Type B pancreatic cell (in vitro differentiated cells): Measurements from ENCODE around the gene DGKG. TPM values are rescaled to one million over a fixed set of nuclear protein-coding genes. Genes with fewer than 3 reads are reported as not detected.

Source experiments
- DNase-seq: peaks from one replicate; pipeline ENCODE4 v3.0.0; 2021; ENCODE audit warnings: mixed read lengths; ENCODE audit not compliant: unreplicated experiment; ENCODE audit errors: extremely low spot score
- H3K27ac Mint-ChIP-seq: 2 replicates; pipeline ENCODE4 v1.8.0; 2021; ENCODE audit warnings: mild to moderate bottlenecking, mixed read lengths
- H3K27me3 Mint-ChIP-seq: 2 replicates; pipeline ENCODE4 v1.8.0; 2021; ENCODE audit warnings: mixed read lengths
- H3K36me3 Mint-ChIP-seq: 2 replicates; pipeline ENCODE4 v1.8.0; 2021; ENCODE audit warnings: mixed read lengths
- H3K4me1 Mint-ChIP-seq: one replicate; pipeline ENCODE4 v1.8.0; 2021; ENCODE audit warnings: mixed read lengths; ENCODE audit not compliant: unreplicated experiment
- H3K4me3 Mint-ChIP-seq: 2 replicates; pipeline ENCODE4 v1.8.0; 2021; ENCODE audit warnings: mild to moderate bottlenecking, mixed read lengths
- H3K9me3 Mint-ChIP-seq: 2 replicates; pipeline ENCODE4 v1.8.0; 2021; ENCODE audit warnings: mixed read lengths
- CTCF ChIP-seq: fragments of 200-600 bp; sonication (generic); conservative IDR thresholded peaks from 2 replicates; pipeline ENCODE4 v1.5.0; 2021; ENCODE audit warnings: antibody characterized with exemption, mild to moderate bottlenecking
- total RNA-seq: library from RNA; stranded (reverse); gene quantifications from 2 replicates; pipeline ENCODE4 v1.2.1, GENCODE V29; 2021; ENCODE audit warnings: low replicate concordance

The DGKG gene
- total RNA-seq, 1 donor from 2014 or later, result 11.6 TPM

GRCh38 chr3:186108941-186109865 lies 252.8 kb downstream of the DGKG start, which contains the start of gene ETV5:
TSS of gene ETV5 (minus strand) at chr3:186109089. CDS start at chr3:186105868, 3,221 bp downstream.
- peak within 1 kb of the TSS; percentile 88 for H3K27ac Mint-ChIP-seq
- peak within 1 kb of the TSS; percentile 94 for H3K4me3 Mint-ChIP-seq
- peak; percentile 98 for DNase-seq
- TF ChIP-seq CTCF, result peak; percentile 5
- no peaks in the 10 kb centered on the region for H3K36me3 Mint-ChIP-seq
- peaks cover 67% of the 10 kb centered on the region for H3K27me3 Mint-ChIP-seq
- no peaks in the 10 kb centered on the region for H3K9me3 Mint-ChIP-seq
- peaks cover 36% of the 10 kb centered on the region for H3K4me1 Mint-ChIP-seq

GRCh38 chr3:186108106-186108940 lies 253.7 kb downstream of the DGKG start:
- no peaks in the 10 kb centered on the region for H3K36me3 Mint-ChIP-seq
- peak overlapping the region; percentile 94 for H3K4me3 Mint-ChIP-seq
- peaks cover 43% of the 10 kb centered on the region for H3K4me1 Mint-ChIP-seq
- peak overlapping the region; percentile 88 for H3K27ac Mint-ChIP-seq
- H3K27me3 Mint-ChIP-seq, result peaks cover 59% of the 10 kb centered on the region
- DNase-seq, result peak; percentile 78
- H3K9me3 Mint-ChIP-seq, result no peaks in the 10 kb centered on the region
- TF ChIP-seq CTCF, result peak; percentile 25

- no peaks in the 10 kb centered on the region for H3K9me3 Mint-ChIP-seq
- peaks cover 50% of the 10 kb centered on the region for H3K4me1 Mint-ChIP-seq
- TF ChIP-seq CTCF, result no peak
- peak; percentile 81 for DNase-seq
- peaks cover 4% of the 10 kb centered on the region for H3K36me3 Mint-ChIP-seq
- H3K4me3 Mint-ChIP-seq, result peak overlapping the region; percentile 94
- H3K27me3 Mint-ChIP-seq, result peaks cover 52% of the 10 kb centered on the region
- H3K27ac Mint-ChIP-seq, result peak overlapping the region; percentile 88
These were observed 254.6 kb downstream of the DGKG start for GRCh38 chr3:186107215-186108105.

DNA sequence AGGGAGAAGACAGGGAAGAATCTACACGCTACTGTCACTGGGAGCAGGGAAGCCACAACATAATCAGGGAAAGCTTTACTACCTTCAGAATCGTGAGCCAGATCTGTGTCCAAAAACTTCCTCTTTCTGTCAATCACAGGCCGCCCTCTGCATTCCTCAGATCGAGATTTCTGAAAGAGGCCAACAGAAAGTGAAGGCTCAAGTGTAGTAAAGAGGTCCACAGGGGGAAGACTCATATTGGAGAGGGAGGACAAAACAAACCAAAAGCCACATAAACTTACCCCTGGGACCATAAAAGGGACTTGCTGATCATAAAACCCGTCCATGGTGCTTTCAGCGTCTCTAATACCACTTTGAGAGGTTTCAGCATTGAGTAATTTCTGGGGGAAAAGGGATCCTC lies 256.5 kb downstream of the DGKG start:
- H3K9me3 Mint-ChIP-seq, result no peaks in the 10 kb centered on the region
- peaks cover 7% of the 10 kb centered on the region for H3K36me3 Mint-ChIP-seq
- peak overlapping the region; percentile 58 for H3K4me3 Mint-ChIP-seq
- peaks cover 36% of the 10 kb centered on the region for H3K27me3 Mint-ChIP-seq
- H3K27ac Mint-ChIP-seq, result peak overlapping the region; percentile 51
- DNase-seq, result no peak
- peaks cover 34% of the 10 kb centered on the region for H3K4me1 Mint-ChIP-seq
- TF ChIP-seq CTCF, result no peak

DNA sequence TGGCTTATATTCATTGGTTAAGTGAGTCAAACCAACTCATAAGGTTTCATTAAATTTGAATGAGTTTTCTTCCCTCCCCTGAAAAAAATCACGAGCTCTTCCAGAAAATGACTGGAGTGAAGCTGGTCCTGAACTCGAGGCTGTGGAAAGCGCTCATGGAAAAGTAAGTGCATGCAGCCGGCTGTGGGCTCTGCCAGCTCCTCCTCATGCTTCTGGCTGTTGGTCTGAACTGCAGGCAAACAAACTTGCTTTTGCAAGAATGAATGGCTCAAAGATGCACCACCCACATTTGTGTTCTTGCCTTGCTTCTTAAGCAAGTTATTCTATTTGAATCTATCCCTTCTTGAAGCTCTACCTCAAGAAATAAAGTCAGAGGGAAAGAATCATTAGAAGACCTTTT lies 259.3 kb downstream of the DGKG start:
- TF ChIP-seq CTCF, result no peak
- peaks cover 38% of the 10 kb centered on the region for H3K27me3 Mint-ChIP-seq
- peaks cover 7% of the 10 kb centered on the region for H3K36me3 Mint-ChIP-seq
- H3K4me1 Mint-ChIP-seq, result peaks cover 39% of the 10 kb centered on the region
- H3K27ac Mint-ChIP-seq, result peak overlapping the region; percentile 80
- no peak for DNase-seq
- no peak overlapping the region for H3K4me3 Mint-ChIP-seq
- H3K9me3 Mint-ChIP-seq, result no peaks in the 10 kb centered on the region
